H9 (cell line): ENCODE results near the gene ZNF524. TPM values are rescaled to one million over a fixed set of nuclear protein-coding genes. Genes with fewer than 3 reads are reported as not detected.

Experiments used
- DNase-seq: peaks from one replicate; pipeline ENCODE4 v3.0.0-alpha.2; 2017
- H2AFZ ChIP-seq: one replicate; pipeline ENCODE4 v1.6.1; 2013; ENCODE audit warnings: mild to moderate bottlenecking, low read length, control low read depth, moderate library complexity
- H2AK5ac ChIP-seq: 2 replicates; pipeline ENCODE4 v1.6.1; 2013; ENCODE audit warnings: low read length, control low read depth, mixed read lengths; ENCODE audit not compliant: insufficient read length
- H2BK120ac ChIP-seq: one replicate; pipeline ENCODE4 v1.6.1; 2013; ENCODE audit warnings: low read depth, mild to moderate bottlenecking, low read length, control low read depth, inconsistent platforms; ENCODE audit not compliant: poor library complexity, severe bottlenecking
- H2BK12ac ChIP-seq: 2 replicates; pipeline ENCODE4 v1.6.1; 2013; ENCODE audit warnings: low read length, control low read depth, mixed read lengths, low read depth; ENCODE audit not compliant: insufficient read length
- H2BK15ac ChIP-seq: 2 replicates; pipeline ENCODE4 v1.6.1; 2013; ENCODE audit warnings: low read depth, low read length, control low read depth
- H2BK20ac ChIP-seq: one replicate; pipeline ENCODE4 v1.6.1; 2013; ENCODE audit warnings: low read depth, mild to moderate bottlenecking, low read length, control low read depth, inconsistent platforms; ENCODE audit not compliant: poor library complexity, severe bottlenecking
- H2BK5ac ChIP-seq: 2 replicates; pipeline ENCODE4 v1.6.1; 2013; ENCODE audit warnings: low read length, control low read depth, mixed read lengths; ENCODE audit not compliant: insufficient read length
- H3K14ac ChIP-seq: 2 replicates; pipeline ENCODE4 v1.6.1; 2013; ENCODE audit warnings: low read length, control low read depth; ENCODE audit not compliant: insufficient read depth
- H3K18ac ChIP-seq: 2 replicates; pipeline ENCODE4 v1.6.1; 2013; ENCODE audit warnings: low read depth, mild to moderate bottlenecking, mixed read lengths, low read length, control low read depth; ENCODE audit not compliant: insufficient read length
- H3K23ac ChIP-seq: 2 replicates; pipeline ENCODE4 v1.6.1; 2013; ENCODE audit warnings: low read length, control low read depth, mixed read lengths, low read depth; ENCODE audit not compliant: insufficient read length
- H3K23me2 ChIP-seq: 2 replicates; pipeline ENCODE4 v1.6.1; 2013; ENCODE audit warnings: low read depth, mild to moderate bottlenecking, mixed read lengths, low read length, control low read depth; ENCODE audit not compliant: insufficient read length, poor library complexity, severe bottlenecking
- H3K27ac ChIP-seq: 2 replicates; pipeline ENCODE4 v1.5.1; 2013; ENCODE audit warnings: low read length, control low read depth, mixed read lengths, low read depth; ENCODE audit not compliant: insufficient read length
- H3K27me3 ChIP-seq: 2 replicates; pipeline ENCODE4 v1.6.1; 2013; ENCODE audit warnings: low read length, control low read depth, inconsistent platforms; ENCODE audit not compliant: insufficient read depth
- H3K4ac ChIP-seq: 2 replicates; pipeline ENCODE4 v1.6.1; 2013; ENCODE audit warnings: low read depth, mild to moderate bottlenecking, control low read depth, inconsistent platforms, low read length, moderate library complexity
- H3K4me1 ChIP-seq: 2 replicates; pipeline ENCODE4 v1.6.1; 2013; ENCODE audit warnings: low read length, control low read depth, inconsistent platforms; ENCODE audit not compliant: insufficient read depth
- H3K4me2 ChIP-seq: 2 replicates; pipeline ENCODE4 v1.6.1; 2013; ENCODE audit warnings: low read length, control low read depth, mixed read lengths; ENCODE audit not compliant: insufficient read length, insufficient read depth
- H3K56ac ChIP-seq: 2 replicates; pipeline ENCODE4 v1.6.1; 2013; ENCODE audit warnings: low read depth, mild to moderate bottlenecking, mixed read lengths, low read length, control low read depth; ENCODE audit not compliant: insufficient read length
- H3K79me1 ChIP-seq: 2 replicates; pipeline ENCODE4 v1.6.1; 2013; ENCODE audit warnings: low read depth, mild to moderate bottlenecking, moderate library complexity, low read length, control low read depth, inconsistent platforms; ENCODE audit not compliant: insufficient read depth, poor library complexity, severe bottlenecking
- H3K79me2 ChIP-seq: 2 replicates; pipeline ENCODE4 v1.6.1; 2013; ENCODE audit warnings: low read length, control low read depth, inconsistent platforms; ENCODE audit not compliant: insufficient read depth
- H3K9ac ChIP-seq: 2 replicates; pipeline ENCODE4 v1.6.1; 2013; ENCODE audit warnings: low read length, control low read depth, mixed read lengths; ENCODE audit not compliant: insufficient read length; ENCODE audit errors: extremely low read depth
- H3K9me3 ChIP-seq: one replicate; pipeline ENCODE4 v1.6.1; 2013; ENCODE audit warnings: low read depth, low read length, inconsistent platforms; ENCODE audit not compliant: control insufficient read depth
- H3T11ph ChIP-seq: one replicate; pipeline ENCODE4 v1.6.1; 2013; ENCODE audit warnings: mild to moderate bottlenecking, low read length, control low read depth, inconsistent platforms
- H4K20me1 ChIP-seq: one replicate; pipeline ENCODE4 v1.6.1; 2013; ENCODE audit not compliant: control insufficient read depth, insufficient read length, insufficient read depth
- H4K5ac ChIP-seq: 2 replicates; pipeline ENCODE4 v1.6.1; 2013; ENCODE audit warnings: low read depth, mild to moderate bottlenecking, mixed read lengths, low read length, control low read depth; ENCODE audit not compliant: insufficient read length
- H4K8ac ChIP-seq: replicated peaks from 2 replicates; pipeline ENCODE4 v1.6.1; 2013; ENCODE audit warnings: low read length, control low read depth, mixed read lengths, low read depth; ENCODE audit not compliant: insufficient read length
- H4K91ac ChIP-seq: 2 replicates; pipeline ENCODE4 v1.6.1; 2013; ENCODE audit warnings: low read depth, mild to moderate bottlenecking, moderate library complexity, mixed read lengths, low read length, control low read depth; ENCODE audit not compliant: insufficient read length
- H3K27ac Mint-ChIP-seq, 3 experiments: 2 replicates in 2 of 3; 3 replicates in 1 of 3; pipeline ENCODE4 v1.8.0; 2020 to 2021; ENCODE audit warnings: mixed read lengths in 3 of 3, mild to moderate bottlenecking in 1 of 3, moderate library complexity in 1 of 3
- H3K27me3 Mint-ChIP-seq: 2 replicates; pipeline ENCODE4 v1.8.0; 2021; ENCODE audit warnings: low read depth, mild to moderate bottlenecking, moderate library complexity, mixed read lengths
- H3K36me3 Mint-ChIP-seq, 3 experiments: 2 replicates in 2 of 3; 3 replicates in 1 of 3; pipeline ENCODE4 v1.8.0; 2020 to 2021; ENCODE audit warnings: low read depth in 3 of 3, mixed read lengths in 3 of 3; ENCODE audit not compliant: insufficient read depth in 1 of 3
- H3K4me1 Mint-ChIP-seq, 2 experiments: 2 replicates each; pipeline ENCODE4 v1.8.0; 2020; ENCODE audit warnings: mixed read lengths in 2 of 2
- H3K4me3 Mint-ChIP-seq, 2 experiments: 2 replicates in 1 of 2; 3 replicates in 1 of 2; pipeline ENCODE4 v1.8.0; 2020 to 2021; ENCODE audit warnings: mild to moderate bottlenecking in 2 of 2, mixed read lengths in 2 of 2, moderate library complexity in 1 of 2
- H3K9me3 Mint-ChIP-seq, 2 experiments: 2 replicates in 1 of 2; 3 replicates in 1 of 2; pipeline ENCODE4 v1.8.0; 2020; ENCODE audit warnings: mild to moderate bottlenecking in 2 of 2, mixed read lengths in 2 of 2, moderate library complexity in 1 of 2
- WGBS: extraction: QIAGEN DNeasy Blood & Tissue Kit; methylation state at CpG from one replicate; pipeline ENCODE4 v1.1.7; 2013; ENCODE audit warnings: missing lambda C conversion rate, low lambda C conversion rate, mixed read lengths; ENCODE audit not compliant: insufficient read length; ENCODE audit errors: extremely low coverage; 5-methylcytosine and 5-hydroxymethylcytosine counted together
- total RNA-seq: library from RNA; stranded (reverse); gene quantifications from 2 replicates; pipeline ENCODE4 v1.2.1, GENCODE V29; 2021
- TF ChIP-seq, protein P1 (sequence below): fragments of 200-600 bp; sonication (generic); conservative IDR thresholded peaks from 3 replicates; pipeline ENCODE4 v1.8.0; 2021; ENCODE audit warnings: antibody characterized with exemption, mild to moderate bottlenecking

ZNF524 gene
- total RNA-seq, 1 experiment from 2014 or later: 3.0 TPM

GRCh38 chr19:55606817-55607216, 6.7 kb downstream of the ZNF524 start:
- Mint-ChIP-seq H3K9me3 (peaks cover 0 to 4% of the 10 kb centered on the region in 2 experiments; a peak in 1 of 5 replicates), H3K4me3 (peak overlapping the region; percentile 92 to 97), H3K27me3 (no peaks in the 10 kb centered on the region), H3K27ac (peak overlapping the region in 2 of 3 experiments; percentile 21 to 37; a peak in 2 of 7 replicates), H3K4me1 (peaks cover 24% of the 10 kb centered on the region in 2 experiments), H3K36me3 (peaks cover 14 to 32% (median 23%) of the 10 kb centered on the region in 3 experiments)
- Histone ChIP-seq H3K27me3 (no peaks in the 10 kb centered on the region), H4K8ac (no peak overlapping the region), H2BK5ac (no peak overlapping the region), H4K5ac (no peak overlapping the region), H3K56ac (no peak overlapping the region), H3K4ac (no peak overlapping the region), H2BK20ac (no peak overlapping the region), H3K9ac (no peak overlapping the region), H3K18ac (no peak overlapping the region), H3K23ac (no peak overlapping the region), H3K23me2 (peaks cover 8% of the 10 kb centered on the region), H3K4me1 (0 out of 2 replicates have a peak, but pooled peaks cover 3% of the 10 kb centered on the region), H2AFZ (no peak overlapping the region), H3K4me2 (peak overlapping the region; percentile 72), H2BK120ac (no peak overlapping the region), H2BK12ac (no peak overlapping the region), H3K9me3 (no peaks in the 10 kb centered on the region), H4K91ac (no peak overlapping the region), H4K20me1 (no peaks in the 10 kb centered on the region), H3T11ph (no peak overlapping the region), H3K14ac (no peak overlapping the region), H2BK15ac (no peak overlapping the region), H2AK5ac (no peak overlapping the region), H3K27ac (no peak overlapping the region), H3K79me2 (peaks cover 1% of the 10 kb centered on the region; the same call in 1 of the 2 replicates), H3K79me1 (peaks cover 4% of the 10 kb centered on the region)
- no CpG with 5 or more reads among the region's 9 CpGs for WGBS
- no peak for DNase-seq
- TF ChIP-seq, protein P1, sequence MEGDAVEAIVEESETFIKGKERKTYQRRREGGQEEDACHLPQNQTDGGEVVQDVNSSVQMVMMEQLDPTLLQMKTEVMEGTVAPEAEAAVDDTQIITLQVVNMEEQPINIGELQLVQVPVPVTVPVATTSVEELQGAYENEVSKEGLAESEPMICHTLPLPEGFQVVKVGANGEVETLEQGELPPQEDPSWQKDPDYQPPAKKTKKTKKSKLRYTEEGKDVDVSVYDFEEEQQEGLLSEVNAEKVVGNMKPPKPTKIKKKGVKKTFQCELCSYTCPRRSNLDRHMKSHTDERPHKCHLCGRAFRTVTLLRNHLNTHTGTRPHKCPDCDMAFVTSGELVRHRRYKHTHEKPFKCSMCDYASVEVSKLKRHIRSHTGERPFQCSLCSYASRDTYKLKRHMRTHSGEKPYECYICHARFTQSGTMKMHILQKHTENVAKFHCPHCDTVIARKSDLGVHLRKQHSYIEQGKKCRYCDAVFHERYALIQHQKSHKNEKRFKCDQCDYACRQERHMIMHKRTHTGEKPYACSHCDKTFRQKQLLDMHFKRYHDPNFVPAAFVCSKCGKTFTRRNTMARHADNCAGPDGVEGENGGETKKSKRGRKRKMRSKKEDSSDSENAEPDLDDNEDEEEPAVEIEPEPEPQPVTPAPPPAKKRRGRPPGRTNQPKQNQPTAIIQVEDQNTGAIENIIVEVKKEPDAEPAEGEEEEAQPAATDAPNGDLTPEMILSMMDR: no peak
